Left renal pelvis (tissue), 4 donors: Measurements from ENCODE around the gene RNF123. TPM values are rescaled to one million over a fixed set of nuclear protein-coding genes. Genes with fewer than 3 reads are reported as not detected.
"Not testable (repeated sequence)": the region's sequence is repeated elsewhere in the genome, so short reads cannot be mapped to it uniquely, and the experiment has no call there.

Experiments used
- DNase-seq, 4 donors: peaks; one replicate each; pipeline ENCODE4 v3.0.0-alpha.2; 2013; ENCODE audit warnings: low read depth in 4 of 4, low spot score in 3 of 4
- polyA plus RNA-seq, 4 donors: library from polyadenylated mRNA; unstranded; fragments of 120-200 nt; gene quantifications; one replicate each; pipeline ENCODE4 v1.2.1, GENCODE V29; 2013; ENCODE audit not compliant: insufficient read length in 4 of 4

The RNF123 gene
- polyA plus RNA-seq, 4 donors: 31.1 to 38.6 (median 34.9) TPM

DNA sequence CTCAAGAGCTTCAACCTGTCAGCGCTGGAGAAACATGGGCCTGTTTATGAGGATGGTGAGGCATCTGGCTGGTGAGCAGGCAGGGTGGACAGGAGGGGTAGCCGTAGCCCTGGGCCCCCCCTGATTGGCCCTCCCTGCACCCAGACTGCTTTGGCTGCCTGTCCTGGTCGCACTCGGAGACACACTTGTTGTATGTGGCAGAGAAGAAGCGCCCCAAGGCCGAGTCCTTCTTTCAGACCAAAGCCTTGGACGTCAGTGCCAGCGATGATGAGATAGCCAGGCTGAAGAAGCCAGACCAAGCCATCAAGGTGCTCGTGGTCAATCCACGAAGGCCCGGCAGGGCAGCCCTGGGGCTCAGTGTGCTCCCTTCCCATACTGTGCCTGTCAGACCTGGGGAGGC lies 13.4 kb upstream of the RNF123 start:
- DNase-seq: no peak

DNA sequence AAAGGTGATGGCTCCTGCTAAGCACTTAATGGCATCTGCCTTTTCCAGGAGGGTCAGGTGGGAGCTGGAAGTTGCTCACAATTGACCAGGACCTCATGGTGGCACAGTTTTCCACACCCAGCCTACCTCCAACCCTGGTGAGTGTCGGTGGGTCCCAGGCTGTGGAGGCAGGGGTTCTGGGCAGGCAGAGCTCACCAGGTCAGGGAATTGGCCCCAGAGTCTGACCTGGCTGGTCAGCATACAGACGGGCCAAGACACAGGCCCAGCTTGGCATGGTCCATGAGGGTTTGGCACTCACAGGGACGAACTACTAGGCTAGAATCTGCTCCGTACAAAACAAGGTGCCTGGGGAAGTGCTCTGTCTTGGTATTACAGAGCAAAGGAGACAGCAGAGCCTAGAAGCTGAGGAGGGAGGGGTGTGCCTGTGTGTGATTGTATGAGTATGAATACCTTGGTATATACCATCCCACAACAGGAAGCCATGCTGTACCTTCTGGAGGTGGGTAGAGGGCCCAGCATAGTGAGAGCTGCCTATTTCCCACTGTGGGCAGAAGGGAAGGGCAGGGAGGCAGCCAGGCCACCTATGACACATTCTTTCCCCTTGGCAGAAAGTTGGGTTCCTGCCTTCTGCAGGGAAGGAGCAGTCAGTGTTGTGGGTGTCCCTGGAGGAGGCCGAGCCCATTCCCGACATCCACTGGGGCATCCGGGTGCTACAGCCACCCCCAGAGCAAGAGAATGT lies 8.7 kb upstream of the RNF123 start:
- no peak for DNase-seq

DNA sequence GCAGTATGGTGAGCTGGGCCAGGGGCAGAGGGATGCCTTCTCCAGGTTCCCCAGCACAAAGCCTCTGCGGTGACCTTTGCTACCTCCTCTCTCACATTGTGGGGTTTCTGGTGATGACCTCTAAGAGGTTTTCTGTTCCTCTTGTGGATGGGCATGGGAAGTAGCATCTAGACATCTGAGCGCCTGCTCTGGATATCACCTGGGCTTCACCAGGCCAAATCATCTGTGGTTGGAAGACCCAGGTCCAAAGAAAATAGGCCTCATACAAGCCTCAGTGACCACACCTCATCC lies 8.2 kb upstream of the RNF123 start:
- DNase-seq: no peak

DNA sequence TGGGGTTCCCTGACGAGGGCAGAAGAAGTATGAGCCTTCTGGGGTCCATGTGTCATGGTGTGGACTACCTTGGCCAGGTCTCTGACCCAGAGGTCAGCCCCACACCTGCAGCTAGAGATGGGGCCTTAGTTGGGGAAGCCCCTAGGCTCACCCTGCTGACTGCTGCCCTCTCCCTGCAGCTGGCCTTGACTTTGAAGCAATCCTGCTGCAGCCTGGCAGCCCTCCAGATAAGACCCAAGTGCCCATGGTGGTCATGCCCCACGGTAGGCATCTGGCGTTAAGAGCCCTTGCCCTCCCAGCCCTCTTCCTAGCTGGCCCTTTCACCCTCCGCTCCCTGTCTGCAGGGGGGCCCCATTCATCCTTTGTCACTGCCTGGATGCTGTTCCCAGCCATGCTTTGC lies 7.8 kb upstream of the RNF123 start:
- DNase-seq: no peak

DNA sequence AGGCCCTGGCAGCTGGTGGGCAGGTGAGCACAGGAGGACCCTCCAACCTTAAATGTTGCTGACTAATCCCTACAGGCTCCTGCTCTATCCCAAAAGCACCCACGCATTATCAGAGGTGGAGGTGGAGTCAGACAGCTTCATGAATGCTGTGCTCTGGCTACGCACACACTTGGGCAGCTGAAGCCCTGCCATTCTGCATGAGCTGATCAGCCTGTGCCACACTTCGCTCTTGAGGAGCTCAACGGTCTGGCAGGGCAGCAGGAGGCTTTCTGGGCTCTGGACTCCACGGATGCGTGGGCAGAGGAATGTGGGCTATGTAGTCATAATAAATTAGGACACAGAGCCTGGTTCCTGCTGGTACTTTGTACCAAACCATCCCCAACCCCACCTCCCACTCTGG lies 6.2 kb upstream of the RNF123 start:
- no peak for DNase-seq

GRCh38 chr3:49684453-49684852 lies 4.9 kb upstream of the RNF123 start:
- not testable (repeated sequence) for DNase-seq

- DNase-seq: not testable (repeated sequence)
Observed at GRCh38 chr3:49685103-49685502, 4.3 kb upstream of the RNF123 start.

- DNase-seq: not testable (repeated sequence)
Observed at GRCh38 chr3:49685846-49686245, 3.5 kb upstream of the RNF123 start.

GRCh38 chr3:49686346-49686745 lies 3.0 kb upstream of the RNF123 start:
- DNase-seq: not testable (repeated sequence)

- not testable (repeated sequence) for DNase-seq
Observed at GRCh38 chr3:49686769-49687423, 2.5 kb upstream of the RNF123 start.

DNA sequence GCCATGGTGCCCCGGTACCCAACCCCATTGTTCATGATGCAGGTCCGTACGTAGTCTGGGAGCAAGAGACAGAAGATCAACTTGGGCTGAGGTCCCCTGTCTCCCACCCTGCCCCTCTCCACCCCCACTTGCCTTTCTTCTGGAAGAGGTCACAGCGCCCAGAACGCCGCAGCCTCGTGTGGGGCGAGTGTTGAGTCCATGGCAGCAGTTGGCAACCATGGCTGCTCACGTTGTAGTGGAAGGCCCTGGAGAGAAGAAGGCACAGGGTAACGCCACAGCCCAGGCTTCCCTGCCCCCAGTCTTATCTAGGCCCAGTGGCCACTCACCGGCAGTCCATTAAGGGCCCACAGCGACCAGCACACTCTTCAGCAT lies 1.9 kb upstream of the RNF123 start:
- not testable (repeated sequence) for DNase-seq

DNA sequence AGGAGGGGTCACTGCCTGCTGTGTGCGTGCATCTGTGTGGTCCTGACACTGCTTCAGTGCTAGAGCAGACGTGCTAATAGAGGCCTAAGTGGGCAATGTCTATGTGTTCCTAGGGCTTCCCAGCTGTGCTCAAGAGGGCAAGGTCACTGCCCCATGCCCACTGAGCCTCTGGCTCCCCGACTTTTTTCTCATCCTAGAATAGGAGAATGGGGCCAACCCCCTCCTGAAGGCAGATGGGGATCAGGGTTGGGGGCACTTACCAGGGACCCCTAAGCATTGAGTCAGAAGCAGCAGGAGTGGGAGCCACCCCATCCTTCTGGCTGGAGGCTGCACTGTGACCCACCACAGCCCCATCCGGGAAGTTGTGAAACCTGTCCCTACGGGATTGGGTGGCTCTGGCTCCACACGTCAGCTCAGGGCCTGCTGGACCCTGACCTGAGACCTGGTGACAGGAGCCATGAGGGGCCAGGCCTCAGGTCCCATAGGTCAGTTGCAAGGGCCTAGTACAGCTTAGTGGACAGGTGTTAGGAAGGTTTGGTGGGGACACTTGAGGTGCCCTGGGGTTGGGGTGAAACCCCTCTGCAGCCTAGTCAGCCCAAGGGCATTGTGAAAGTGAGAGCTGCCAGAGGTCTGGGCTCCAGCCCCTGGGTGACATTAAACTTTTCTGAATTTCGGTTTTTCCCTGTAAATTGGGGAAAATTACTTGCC lies 865 bp upstream of the RNF123 start:
- DNase-seq: not testable (repeated sequence)

DNA sequence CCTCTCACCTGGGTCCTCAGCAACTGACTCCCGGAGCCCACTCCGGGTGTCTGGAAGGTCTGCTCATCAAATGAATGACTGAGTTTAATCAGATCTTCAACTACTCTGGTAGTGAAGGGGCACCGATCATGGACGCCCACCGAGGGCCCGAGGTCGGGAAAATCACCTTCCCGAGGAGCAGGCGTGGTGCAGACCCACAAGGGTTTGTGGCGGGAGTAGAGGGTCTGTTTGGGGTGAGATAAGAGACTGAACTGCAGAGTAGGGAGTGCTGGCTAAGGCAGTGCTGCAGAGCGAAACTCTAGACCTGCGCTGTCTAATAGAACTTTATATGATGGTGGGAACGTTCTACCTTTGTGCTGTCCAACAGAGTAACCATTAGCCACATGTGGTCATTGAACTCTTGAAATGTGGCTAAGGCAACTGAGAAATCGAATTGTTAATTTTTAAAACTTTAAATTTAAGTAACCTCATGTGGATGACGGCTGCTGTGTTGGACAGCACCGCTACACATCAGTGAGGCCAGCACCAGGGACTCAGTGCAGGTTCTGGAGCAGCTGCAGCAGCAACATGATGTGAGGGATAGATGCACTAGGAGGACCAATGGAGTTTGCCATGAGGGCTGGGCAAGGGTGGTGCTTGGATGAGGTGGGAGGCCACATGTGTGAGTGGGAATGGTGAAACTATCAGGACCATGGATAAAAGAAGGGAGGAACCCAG lies 709 bp downstream of the RNF123 start:
- DNase-seq: not testable (repeated sequence)

GRCh38 chr3:49690856-49691255 lies 1.5 kb downstream of the RNF123 start:
- not testable (repeated sequence) for DNase-seq

GRCh38 chr3:49691481-49691880 lies 2.1 kb downstream of the RNF123 start:
- DNase-seq: not testable (repeated sequence)

DNA sequence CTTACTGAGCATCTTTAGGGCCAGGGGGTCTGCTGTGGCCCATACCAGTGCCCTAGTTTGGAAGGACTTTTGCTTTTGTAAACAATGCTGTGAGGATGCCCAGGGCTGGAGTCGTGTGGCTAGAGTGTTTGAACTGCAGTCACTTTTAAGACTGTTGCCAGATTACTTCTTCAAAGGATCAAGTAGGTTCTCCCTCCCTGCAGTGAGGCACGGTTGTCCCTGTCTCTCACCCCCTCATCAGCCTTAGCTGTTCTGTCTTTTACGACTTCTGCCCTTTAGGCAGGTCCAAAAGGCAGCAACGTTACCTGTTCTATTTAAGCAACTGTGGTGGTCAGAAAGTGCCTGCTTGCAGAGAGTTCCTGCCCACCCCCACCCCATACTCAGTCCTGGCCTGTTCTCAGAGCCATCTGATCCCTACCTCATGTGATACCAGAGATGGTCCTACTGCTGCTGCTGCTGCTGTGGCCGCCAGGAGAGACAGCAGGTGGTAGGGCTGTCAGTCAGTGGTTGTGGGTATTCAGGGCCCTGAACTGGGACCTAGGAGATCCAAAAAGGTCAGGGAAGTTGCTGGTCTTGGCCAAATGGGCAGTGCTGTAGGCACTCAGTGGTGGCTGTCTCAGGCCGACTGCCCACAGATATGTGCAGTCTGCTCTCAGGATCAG lies 5.2 kb downstream of the RNF123 start:
- not testable (repeated sequence) for DNase-seq

DNA sequence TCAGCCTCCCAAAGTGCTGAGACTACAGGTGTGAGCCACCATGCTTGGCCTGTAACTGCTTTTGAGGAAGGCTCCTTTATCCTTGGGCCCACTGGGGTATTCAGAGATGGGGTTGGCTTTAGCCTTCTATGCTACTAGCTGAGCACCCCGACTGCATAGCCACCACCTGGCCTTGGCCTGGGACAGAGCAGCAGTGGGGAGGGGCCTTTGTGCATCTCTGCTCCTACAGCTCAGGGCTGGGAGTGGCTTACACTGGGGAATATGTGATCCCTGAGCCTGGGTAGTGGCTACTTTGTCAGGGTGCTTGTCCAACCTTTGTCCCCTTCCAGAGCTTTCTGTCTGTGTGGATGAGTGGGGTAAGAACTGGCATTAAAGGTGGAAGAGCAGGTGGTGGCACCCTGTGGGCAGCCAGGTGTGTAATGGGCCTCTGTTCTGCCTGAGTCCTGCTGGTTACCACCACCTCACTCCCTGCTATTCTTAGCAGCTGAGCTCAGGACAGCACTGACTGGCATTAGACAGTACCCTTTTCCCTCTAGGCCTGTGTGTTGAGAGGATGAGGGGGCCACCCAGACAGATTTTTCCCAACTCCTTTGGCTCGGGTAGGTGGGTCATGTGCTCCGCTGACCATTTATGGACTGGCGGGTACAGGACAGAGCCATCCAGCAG lies 6.1 kb downstream of the RNF123 start:
- DNase-seq: not testable (repeated sequence)

DNA sequence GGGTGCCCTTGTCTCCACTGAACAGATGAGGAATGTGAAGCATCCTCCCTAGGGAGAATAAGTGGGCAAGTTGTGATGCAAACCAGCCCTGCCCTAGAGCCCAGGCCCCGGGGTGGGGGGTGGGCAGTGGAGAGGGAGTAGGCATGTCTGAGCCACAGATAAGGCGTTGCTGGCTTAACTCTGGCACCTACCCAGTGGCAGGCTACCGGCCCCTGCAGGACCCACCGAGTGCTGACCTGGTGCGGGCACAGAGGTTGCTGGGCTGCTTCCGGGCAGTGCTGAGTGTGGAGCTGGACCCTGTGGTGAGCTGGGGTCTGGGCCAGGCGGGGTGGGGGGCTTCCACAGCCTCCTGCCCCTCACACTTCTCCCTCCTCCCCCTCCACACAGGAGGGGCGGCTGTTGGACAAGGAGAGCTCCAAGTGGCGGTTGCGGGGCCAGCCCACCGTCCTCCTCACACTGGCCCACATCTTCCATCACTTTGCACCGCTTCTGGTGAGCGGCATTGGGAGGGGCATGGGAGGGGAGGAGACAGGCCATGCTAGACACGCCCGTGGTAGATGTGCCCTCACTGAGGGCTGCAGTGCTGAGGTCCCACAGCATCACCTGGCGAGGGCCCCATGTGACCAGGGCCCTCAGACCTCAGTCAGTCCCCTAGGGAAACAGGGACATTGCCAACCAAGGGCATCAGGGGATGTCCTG lies 10.1 kb downstream of the RNF123 start:
- DNase-seq: no peak

DNA sequence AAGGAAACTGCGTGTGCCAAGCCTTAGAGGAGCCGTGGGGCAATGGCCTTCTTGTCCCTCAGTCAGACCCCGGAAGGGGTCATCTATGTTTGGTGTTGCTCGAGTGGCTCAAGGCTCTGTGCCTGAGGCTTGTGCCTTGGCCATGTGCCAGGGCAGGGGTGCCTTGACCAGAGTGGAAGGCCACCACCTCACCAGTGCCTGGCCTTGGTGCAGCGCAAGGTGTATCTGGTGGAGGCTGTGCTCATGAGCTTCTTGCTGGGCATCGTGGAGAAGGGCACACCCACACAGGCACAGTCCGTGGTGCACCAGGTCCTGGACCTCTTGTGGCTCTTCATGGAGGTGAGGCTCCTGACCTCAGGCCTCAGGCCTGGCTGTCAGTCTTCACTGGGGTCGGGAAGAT lies 10.7 kb downstream of the RNF123 start:
- DNase-seq: no peak
